HG02840 (cell line): ENCODE results near the gene CCNK.

ENCODE experiments used
- ATAC-seq: cut with Tn5 transposase; IDR thresholded peaks from one replicate; pipeline ENCODE4 v1.9.1; 2021; ENCODE audit warnings: mild to moderate bottlenecking, moderate library complexity, moderate number of reproducible peaks; ENCODE audit not compliant: unreplicated experiment, low FRiP score

Gene CCNK

DNA sequence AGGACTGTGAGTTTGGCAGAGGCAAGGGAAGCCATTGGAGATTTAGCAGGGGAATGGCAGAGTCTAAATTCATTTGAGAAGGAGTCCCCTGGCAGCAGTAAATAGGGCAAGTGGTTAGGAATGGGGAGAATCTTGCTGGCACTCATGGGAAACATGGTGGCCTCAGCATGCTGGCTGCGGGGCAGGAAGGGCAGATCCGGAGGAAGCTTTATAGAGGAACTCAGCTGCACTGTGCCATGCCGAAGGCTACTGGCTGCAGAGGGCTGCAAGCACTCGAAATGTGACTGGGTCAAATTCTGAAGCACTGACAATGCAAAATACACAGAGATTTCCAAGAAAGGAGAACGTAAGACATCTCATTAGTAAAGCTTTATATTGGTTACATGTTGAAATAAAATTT, 23.9 kb downstream of the CCNK start:
- ATAC-seq, result no peak

DNA sequence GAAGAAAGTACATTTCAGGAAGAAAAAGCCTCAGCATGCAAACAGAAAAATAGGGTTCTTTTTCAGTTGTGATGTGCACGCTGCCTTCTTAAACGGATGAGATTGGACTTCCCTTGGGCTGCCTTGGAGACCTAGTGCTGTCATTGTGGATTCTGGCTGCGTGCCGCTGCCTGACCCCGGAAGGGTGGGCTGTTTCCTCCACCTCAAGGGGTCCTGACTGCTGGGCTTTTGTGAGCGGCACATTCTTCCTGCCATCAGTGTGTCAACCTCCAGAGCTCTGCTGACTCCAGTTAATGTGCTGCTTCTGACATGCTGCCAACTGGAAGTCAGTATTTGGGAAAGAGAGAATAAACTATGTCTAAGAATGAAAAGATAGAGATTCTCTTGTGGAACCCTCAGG, 25.1 kb downstream of the CCNK start:
- no peak for ATAC-seq

DNA sequence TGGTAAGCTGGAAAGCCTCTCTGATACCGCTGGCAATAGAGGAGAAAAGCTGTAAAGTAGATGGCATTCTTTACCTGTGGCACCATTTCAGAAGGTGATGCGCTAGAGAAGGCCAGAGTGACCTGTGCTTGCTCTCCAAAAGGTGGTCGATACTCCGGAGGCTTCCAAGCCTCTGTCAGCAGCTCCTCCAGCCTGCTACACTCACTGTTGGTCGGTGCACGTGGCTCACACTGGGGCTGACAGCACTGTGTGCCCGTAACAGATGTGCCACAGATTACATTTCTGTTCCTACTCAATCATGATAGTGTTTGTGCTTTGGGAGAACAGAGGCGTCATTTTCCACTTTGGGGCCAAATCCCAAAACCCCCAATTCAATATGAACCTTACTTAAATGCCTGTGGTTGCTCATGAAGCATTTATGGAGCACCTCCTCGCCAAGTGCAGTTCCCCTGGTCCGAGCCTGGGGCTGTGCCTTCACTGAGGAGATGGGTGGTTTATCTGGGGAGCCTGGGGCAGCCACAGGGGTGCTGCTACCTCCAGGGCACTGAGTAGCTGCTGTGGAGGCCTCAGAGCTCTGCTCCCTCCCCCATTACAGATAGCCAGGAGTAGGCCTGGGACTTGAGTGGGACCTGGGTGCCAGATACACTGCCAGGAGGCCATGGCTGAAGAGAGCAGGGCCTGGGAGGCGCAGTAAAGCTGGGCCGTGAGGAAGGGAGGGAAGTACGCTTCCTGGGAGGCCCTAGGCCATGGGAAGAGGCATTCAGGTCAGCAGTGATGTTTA, 26.8 kb downstream of the CCNK start:
- ATAC-seq, result no peak

DNA sequence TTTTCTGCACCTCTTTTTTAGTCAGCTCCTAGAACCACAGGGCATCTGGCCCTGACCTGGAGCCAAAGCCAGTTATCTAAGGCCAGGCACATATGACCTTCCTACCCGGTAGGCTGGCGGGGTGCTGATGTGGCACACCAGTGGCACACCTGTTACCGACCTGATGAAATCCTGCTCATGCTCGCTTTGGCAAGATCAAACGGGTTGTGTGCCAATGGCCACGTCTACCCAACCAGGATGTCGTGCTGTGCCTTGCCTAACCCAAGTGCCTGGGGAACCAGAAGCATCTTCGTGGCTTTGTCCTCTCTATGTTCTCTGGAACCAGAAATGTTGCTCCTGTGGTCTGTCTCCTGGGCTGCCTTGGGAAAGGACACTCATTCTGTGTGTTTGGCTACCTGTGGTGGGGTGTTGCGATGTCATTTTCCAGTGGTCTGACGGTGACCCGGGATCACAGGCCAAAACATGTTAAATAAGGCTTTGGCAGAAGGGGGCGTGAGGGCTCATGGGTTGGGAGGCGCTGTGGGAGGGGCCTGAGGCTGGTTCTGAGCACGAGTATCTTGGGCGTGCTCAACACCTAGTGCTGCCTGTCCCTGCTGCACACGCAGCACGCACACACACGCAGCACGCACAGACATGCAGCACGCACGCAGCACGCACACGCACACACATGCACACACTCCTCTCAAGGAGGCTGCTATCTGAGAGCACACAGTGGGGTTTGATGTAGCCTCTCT, 27.9 kb downstream of the CCNK start:
- no peak for ATAC-seq

- no peak for ATAC-seq
Measured at GRCh38 chr14:99509871-99510555, 28.8 kb downstream of the CCNK start.

GRCh38 chr14:99510556-99511139, 29.4 kb downstream of the CCNK start:
- no peak for ATAC-seq

GRCh38 chr14:99511421-99512109, 30.4 kb downstream of the CCNK start:
- no peak for ATAC-seq

GRCh38 chr14:99512110-99512449, 30.9 kb downstream of the CCNK start:
- ATAC-seq, result no peak

DNA sequence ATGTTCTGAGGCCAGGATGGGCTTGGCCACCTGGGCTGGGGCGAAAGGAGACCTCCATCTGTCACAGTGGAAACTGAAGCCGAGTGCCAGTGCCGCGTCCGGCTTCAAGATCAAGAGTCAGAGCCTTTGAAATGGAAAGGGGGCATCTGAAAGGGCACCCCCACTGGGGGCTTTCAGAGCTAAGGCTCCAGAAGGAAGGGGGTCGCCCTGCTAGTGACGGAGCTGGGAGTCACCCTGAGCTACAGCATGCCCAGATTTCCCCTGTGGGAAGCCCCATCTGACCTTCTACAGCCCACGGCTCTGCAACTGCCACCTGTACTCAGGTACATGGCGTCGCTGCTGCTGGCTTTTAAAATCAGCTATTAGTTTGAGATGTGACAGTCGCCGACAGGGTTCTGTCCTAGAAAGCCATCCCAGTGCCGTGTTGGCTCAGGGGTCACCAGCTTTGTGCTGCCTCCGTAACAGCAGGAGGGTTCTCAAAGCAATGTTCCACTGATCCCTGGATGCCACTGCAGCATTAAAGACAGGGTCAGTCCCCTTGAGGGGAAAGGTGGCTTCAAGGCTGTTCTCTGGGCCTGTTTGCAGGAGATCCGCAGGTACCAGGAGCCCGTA, 31.5 kb downstream of the CCNK start:
- ATAC-seq, result no peak

DNA sequence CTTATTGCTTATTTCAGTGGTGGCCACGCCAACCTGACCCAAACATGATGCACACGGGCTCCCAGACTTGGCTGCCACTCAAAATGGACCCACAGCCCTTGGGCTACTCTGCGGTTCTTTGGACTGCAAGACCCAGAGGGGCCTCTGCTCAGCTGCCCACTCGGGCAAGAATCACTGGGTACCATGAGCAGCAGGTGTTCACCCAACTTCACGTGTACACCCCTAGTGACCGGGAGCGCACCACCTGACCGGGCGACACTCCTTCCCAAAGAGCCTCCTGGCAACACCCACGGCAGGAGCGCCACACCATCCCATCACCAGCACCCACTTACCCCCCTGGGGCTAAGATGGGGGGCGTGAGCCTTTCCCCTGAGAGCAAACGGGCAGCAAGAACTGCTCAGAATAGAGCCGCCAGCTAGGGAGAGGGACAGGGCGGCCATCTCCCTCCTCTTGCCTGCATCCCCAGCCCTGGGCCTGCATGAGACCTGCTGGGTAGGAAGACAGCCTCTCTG, 32.0 kb downstream of the CCNK start:
- ATAC-seq, result no peak

DNA sequence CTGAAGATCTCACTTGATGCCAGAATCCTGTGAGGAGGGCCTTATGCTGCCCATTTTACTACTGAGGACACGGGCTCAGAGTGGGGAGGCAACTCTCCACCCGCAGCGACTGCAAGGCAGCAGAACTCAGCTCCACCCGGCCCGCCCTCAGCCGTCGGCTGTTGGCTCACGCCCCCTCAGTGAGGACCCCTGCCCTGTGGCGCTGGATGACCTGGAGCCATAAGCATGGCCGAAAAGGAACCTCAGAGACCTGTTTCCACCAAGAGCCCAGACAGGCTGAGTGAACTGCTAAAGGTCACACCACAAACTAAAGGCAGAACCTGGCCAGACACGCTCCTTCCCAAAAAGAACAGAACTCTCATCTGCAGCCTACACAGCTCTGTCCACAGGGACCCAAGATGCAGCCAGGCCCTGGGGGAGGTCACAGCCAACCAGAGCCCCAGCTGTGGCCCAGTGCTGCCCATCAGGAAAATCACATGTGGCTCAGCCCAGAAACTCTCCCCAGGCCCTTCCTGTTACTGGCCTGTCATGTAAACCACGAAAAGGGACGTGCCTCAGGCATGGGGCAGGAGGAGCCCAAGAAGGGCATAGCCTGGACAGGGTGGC, 32.8 kb downstream of the CCNK start:
- ATAC-seq, result no peak

DNA sequence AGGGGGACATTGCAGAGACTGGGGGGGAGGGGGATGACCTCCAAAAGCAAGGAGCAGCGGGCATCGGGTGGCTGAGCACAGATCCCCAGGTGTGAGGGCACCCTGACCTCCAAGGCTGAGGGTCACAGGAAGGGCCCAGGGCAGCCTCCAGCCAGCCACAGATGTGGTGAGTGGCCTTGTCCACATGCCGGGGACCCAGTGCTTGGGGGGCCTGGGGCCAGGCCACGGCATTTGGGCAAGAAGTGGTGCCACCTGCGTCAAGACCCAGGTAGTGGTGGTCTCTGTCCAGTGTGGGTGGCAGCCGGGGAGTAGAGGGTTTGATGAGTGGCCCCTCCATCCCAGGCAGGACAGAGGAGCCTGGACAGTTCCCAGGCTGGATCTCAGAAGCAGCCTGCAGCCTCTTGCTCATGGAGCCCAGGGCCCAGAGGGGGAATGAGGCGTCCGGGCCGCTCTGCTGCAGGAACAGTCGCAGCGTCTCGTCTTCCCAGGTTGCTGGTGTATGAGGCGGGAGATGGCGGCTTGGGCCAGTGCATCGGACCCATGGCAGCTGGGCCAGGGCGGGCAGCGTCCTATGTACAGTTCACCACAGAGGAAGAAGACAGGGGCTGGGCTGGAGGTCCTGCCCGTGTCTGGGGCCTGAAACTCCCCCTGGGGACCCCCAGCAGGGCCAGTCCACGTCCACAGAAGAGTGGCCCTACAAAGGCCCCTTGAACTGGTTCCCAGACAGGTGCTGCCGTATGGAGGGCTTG, 33.5 kb downstream of the CCNK start:
- ATAC-seq, result no peak

- no peak for ATAC-seq
Measured at GRCh38 chr14:99515301-99516155, 34.3 kb downstream of the CCNK start.

GRCh38 chr14:99516156-99516870, 35.1 kb downstream of the CCNK start:
- ATAC-seq, result no peak

DNA sequence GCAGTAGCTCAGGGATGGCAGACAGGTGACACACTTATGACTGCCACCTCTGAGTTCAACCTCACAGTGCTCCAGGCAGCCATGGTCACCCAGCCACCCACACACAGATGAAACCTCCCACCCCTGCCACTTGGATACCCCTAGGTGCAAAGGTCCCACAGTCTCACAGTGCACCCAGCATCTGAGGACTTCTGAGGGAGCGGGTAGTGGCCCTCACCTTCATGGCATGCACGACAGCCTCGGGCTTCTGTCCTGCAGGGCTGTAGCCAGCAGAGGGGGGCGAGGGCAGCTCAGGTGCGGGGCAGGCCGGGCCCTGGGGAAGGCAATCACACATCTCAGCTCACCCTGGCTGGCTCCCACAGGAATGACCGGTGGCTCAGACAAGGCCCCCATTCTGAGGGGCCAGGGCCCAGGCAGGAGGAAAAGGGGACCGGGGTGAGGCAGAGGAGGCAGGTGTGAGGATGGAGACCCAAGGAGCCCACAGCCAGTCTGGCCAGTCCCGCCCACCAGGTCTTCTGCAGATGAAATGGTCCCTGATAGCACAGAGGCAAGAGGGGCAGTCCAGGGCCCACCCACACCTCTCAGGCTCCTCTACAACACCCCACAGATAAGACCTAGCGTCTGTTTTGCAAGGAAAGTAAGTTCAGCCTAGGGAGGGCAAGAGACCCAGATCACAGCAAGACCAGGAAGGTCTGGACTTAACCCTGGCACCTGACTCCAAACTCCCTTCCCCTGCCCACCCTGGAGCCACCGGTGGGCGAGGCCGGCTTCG, 35.8 kb downstream of the CCNK start:
- ATAC-seq, result no peak

DNA sequence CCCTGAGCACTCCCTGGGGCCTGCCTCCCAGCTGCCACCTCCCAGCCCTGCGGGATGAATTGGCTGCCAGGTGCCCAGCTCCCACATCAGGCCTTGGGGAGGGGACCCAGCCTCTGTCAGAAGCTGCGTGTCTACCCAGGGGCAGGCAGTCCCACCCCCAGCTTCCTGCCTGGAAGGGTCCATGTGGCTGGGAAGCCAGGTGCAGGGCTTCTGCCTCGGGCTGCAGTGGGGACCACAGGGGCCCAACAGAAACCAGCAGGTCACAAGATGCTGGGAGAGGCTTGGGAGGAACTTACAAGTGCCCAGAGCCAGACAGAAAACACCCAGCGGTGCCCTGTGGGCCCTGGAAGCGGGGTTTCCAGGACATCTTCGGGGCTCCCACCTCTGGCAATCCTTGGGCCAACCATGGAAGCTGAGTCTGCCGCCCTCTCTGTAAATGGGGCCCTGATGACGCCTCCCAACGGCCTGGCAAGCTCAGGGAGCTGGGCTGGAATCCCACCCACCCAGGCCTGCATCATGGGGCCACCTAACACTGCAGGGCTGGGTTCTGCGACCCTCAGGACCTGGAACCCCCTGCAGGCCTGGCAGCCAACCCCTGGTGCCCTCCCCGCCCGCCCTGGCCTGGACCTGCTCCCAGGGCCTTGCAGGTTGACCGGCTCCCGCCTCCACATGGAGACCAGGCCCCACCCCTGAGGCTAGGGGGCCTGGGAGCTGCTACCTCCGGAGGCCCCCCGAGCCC, 36.6 kb downstream of the CCNK start:
- ATAC-seq, result no peak
